SK-N-SH (cell line): ENCODE data around the gene HAO2. TPM values are rescaled to one million over a fixed set of nuclear protein-coding genes. Genes with fewer than 3 reads are reported as not detected.

ENCODE experiments used
- CTCF ChIA-PET: fragments of 300-600, 350-600 bp; formaldehyde crosslinking; extraction: SDS; loops from one replicate; lab custom pipeline; 2021; lab: Yijun Ruan, JAX
- POLR2A ChIA-PET: fragments of 350-600 bp; sonication (Branson Sonifier 250); formaldehyde crosslinking; extraction: SDS; loops from one replicate; lab custom pipeline; 2020; ENCODE audit warnings: antibody characterized with exemption, inconsistent platforms; lab: Yijun Ruan, JAX
- DNase-seq: peaks from one replicate; pipeline ENCODE4 v3.0.0; 2012
- H2AFZ ChIP-seq: fragments of 200-600 bp; sonication (generic); 2 replicates; pipeline ENCODE4 v1.8.1; 2016; ENCODE audit warnings: antibody characterized with exemption, mild to moderate bottlenecking, low read depth
- H3F3A ChIP-seq: fragments of 200-600 bp; sonication (generic); replicated peaks from 2 replicates; pipeline ENCODE3; 2016; ENCODE audit warnings: antibody characterized with exemption, mild to moderate bottlenecking; ENCODE audit not compliant: insufficient read depth
- H3K27ac ChIP-seq, 2 experiments: fragments of 200-500 bp in 1 of 2; fragments of 200-600 bp in 1 of 2; sonication (Bioruptor generic) in 1 of 2; sonication (generic), shearing (Covaris generic) in 1 of 2; 2 replicates each; pipeline versions ENCODE4 v1.5.1 to v1.6.1; 2014 to 2016; ENCODE audit warnings: low read depth in 2 of 2, inconsistent platforms in 1 of 2, low read length in 1 of 2, mild to moderate bottlenecking in 1 of 2, mixed read lengths in 1 of 2
- H3K27me3 ChIP-seq: fragments of 200-600 bp; sonication (generic), shearing (Covaris generic); 2 replicates; pipeline ENCODE4 v1.6.1; 2016; ENCODE audit warnings: mixed run types; ENCODE audit not compliant: insufficient read depth
- H3K36me3 ChIP-seq, 2 experiments: fragments of 200-500 bp in 1 of 2; fragments of 200-600 bp in 1 of 2; sonication (Bioruptor generic) in 1 of 2; sonication (generic) in 1 of 2; replicated peaks in 1 of 2; 2 replicates each; pipeline versions ENCODE3 to v1.5.1; 2014 to 2016; ENCODE audit warnings: low read length in 1 of 2, mild to moderate bottlenecking in 1 of 2; ENCODE audit not compliant: insufficient read depth in 2 of 2, control insufficient read depth in 1 of 2
- H3K4me1 ChIP-seq, 2 experiments: fragments of 200-500 bp in 1 of 2; fragments of 200-600 bp in 1 of 2; sonication (Bioruptor generic) in 1 of 2; sonication (generic), shearing (Covaris generic) in 1 of 2; 2 replicates each; pipeline versions ENCODE4 v1.5.1 to v1.6.1; 2014 to 2016; ENCODE audit warnings: low read depth in 1 of 2, low read length in 1 of 2, mixed run types in 1 of 2; ENCODE audit not compliant: insufficient read depth in 2 of 2, control insufficient read depth in 1 of 2
- H3K4me2 ChIP-seq: fragments of 200-600 bp; sonication (generic), shearing (Covaris generic); 2 replicates; pipeline ENCODE4 v1.6.1; 2017; ENCODE audit warnings: mixed run types
- H3K4me3 ChIP-seq, 2 experiments: fragments of 200-500 bp in 1 of 2; fragments of 200-600 bp in 1 of 2; sonication (Bioruptor generic) in 1 of 2; sonication (generic), shearing (Covaris generic) in 1 of 2; 2 replicates each; pipeline versions ENCODE4 v1.5.1 to v1.8.1; 2014 to 2016; ENCODE audit warnings: low read depth in 2 of 2, inconsistent platforms in 1 of 2, low read length in 1 of 2, mild to moderate bottlenecking in 1 of 2, mixed read lengths in 1 of 2, moderate library complexity in 1 of 2
- H3K79me2 ChIP-seq: fragments of 200-600 bp; sonication (generic); 2 replicates; pipeline ENCODE4 v1.8.1; 2017; ENCODE audit warnings: mild to moderate bottlenecking; ENCODE audit not compliant: insufficient read depth
- H3K9ac ChIP-seq: fragments of 200-600 bp; sonication (generic); 2 replicates; pipeline ENCODE4 v1.6.1; 2017; ENCODE audit warnings: mixed run types
- H3K9me2 ChIP-seq: fragments of 200-600 bp; sonication (generic); 2 replicates; pipeline ENCODE4 v1.6.1; 2017; ENCODE audit warnings: mixed run types
- H3K9me3 ChIP-seq: fragments of 200-600 bp; sonication (generic); 2 replicates; pipeline ENCODE4 v1.6.1; 2017; ENCODE audit warnings: mixed run types, mild to moderate bottlenecking, moderate library complexity
- H4K20me1 ChIP-seq: fragments of 200-600 bp; sonication (generic); 2 replicates; pipeline ENCODE4 v1.6.1; 2017; ENCODE audit warnings: mild to moderate bottlenecking, mixed run types; ENCODE audit not compliant: insufficient read depth
- ELF1 ChIP-seq: IDR thresholded peaks from 2 replicates; pipeline ENCODE4 v1.4.0; 2012
- FOSL2 ChIP-seq: IDR thresholded peaks from 2 replicates; pipeline ENCODE4 v1.4.0; 2012; ENCODE audit warnings: low read depth, mild to moderate bottlenecking, moderate library complexity, borderline replicate concordance
- NRF1 ChIP-seq: IDR thresholded peaks from 2 replicates; pipeline ENCODE4 v1.6.1; 2012; ENCODE audit warnings: low read depth, mild to moderate bottlenecking, low read length
- RCOR1 ChIP-seq: fragments of 150-350 bp; IDR thresholded peaks from 2 replicates; pipeline ENCODE4 v1.6.1; 2017; ENCODE audit warnings: antibody characterized with exemption, low read length
- SIN3A ChIP-seq: IDR thresholded peaks from 2 replicates; pipeline ENCODE4 v1.6.1; 2012; ENCODE audit warnings: low read depth, mild to moderate bottlenecking, low read length, moderate library complexity, borderline replicate concordance
- TCF12 ChIP-seq: IDR thresholded peaks from 2 replicates; pipeline ENCODE4 v1.4.0; 2012
- WGBS: methylation state at CpG from one replicate; pipeline ENCODE4 v1.1.6; 2017; ENCODE audit warnings: low lambda C conversion rate; 5-methylcytosine and 5-hydroxymethylcytosine counted together
- polyA plus RNA-seq, 3 experiments: library from polyadenylated mRNA; depleted of rRNA; stranded (reverse); fragments of >200 nt; gene quantifications; 2 replicates each; pipeline ENCODE4 v1.2.3, GENCODE V29; 2012
- TF ChIP-seq, protein P1 (sequence below): IDR thresholded peaks from 2 replicates; pipeline ENCODE4 v1.4.0; 2012; ENCODE audit warnings: low read depth, borderline replicate concordance
- TF ChIP-seq, protein P2 (sequence below): IDR thresholded peaks from 2 replicates; pipeline ENCODE4 v1.6.1; 2012; ENCODE audit warnings: mild to moderate bottlenecking, low read depth, low read length, moderate library complexity
- TF ChIP-seq, protein P3 (sequence below): IDR thresholded peaks from 2 replicates; pipeline ENCODE4 v1.4.0; 2012; ENCODE audit warnings: low read depth

The HAO2 gene
- polyA plus RNA-seq, 1 of the 3 experiments (the other 2 are of a cell fraction): not detected

- Histone ChIP-seq H3K79me2 (no peaks in the 10 kb centered on the region), H3F3A (no peaks in the 10 kb centered on the region), H3K9me2 (no peaks in the 10 kb centered on the region), H3K4me2 (no peak overlapping the region), H2AFZ (no peak overlapping the region), H3K4me1 (peaks cover 0 to 6% of the 10 kb centered on the region in 2 experiments; a peak in 1 of 4 replicates), H3K27me3 (peaks cover 9% of the 10 kb centered on the region; the same call in 1 of the 2 replicates), H3K27ac (no peak overlapping the region), H3K9me3 (no peaks in the 10 kb centered on the region), H4K20me1 (no peaks in the 10 kb centered on the region), H3K9ac (no peak overlapping the region), H3K4me3 (no peak overlapping the region), H3K36me3 (no peaks in the 10 kb centered on the region)
- TF ChIP-seq TCF12 (no peak), RCOR1 (no peak), FOSL2 (no peak), ELF1 (no peak), SIN3A (no peak)
- TF ChIP-seq, protein P1, sequence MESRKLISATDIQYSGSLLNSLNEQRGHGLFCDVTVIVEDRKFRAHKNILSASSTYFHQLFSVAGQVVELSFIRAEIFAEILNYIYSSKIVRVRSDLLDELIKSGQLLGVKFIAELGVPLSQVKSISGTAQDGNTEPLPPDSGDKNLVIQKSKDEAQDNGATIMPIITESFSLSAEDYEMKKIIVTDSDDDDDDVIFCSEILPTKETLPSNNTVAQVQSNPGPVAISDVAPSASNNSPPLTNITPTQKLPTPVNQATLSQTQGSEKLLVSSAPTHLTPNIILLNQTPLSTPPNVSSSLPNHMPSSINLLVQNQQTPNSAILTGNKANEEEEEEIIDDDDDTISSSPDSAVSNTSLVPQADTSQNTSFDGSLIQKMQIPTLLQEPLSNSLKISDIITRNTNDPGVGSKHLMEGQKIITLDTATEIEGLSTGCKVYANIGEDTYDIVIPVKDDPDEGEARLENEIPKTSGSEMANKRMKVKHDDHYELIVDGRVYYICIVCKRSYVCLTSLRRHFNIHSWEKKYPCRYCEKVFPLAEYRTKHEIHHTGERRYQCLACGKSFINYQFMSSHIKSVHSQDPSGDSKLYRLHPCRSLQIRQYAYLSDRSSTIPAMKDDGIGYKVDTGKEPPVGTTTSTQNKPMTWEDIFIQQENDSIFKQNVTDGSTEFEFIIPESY: no peak
- TF ChIP-seq, protein P2, sequence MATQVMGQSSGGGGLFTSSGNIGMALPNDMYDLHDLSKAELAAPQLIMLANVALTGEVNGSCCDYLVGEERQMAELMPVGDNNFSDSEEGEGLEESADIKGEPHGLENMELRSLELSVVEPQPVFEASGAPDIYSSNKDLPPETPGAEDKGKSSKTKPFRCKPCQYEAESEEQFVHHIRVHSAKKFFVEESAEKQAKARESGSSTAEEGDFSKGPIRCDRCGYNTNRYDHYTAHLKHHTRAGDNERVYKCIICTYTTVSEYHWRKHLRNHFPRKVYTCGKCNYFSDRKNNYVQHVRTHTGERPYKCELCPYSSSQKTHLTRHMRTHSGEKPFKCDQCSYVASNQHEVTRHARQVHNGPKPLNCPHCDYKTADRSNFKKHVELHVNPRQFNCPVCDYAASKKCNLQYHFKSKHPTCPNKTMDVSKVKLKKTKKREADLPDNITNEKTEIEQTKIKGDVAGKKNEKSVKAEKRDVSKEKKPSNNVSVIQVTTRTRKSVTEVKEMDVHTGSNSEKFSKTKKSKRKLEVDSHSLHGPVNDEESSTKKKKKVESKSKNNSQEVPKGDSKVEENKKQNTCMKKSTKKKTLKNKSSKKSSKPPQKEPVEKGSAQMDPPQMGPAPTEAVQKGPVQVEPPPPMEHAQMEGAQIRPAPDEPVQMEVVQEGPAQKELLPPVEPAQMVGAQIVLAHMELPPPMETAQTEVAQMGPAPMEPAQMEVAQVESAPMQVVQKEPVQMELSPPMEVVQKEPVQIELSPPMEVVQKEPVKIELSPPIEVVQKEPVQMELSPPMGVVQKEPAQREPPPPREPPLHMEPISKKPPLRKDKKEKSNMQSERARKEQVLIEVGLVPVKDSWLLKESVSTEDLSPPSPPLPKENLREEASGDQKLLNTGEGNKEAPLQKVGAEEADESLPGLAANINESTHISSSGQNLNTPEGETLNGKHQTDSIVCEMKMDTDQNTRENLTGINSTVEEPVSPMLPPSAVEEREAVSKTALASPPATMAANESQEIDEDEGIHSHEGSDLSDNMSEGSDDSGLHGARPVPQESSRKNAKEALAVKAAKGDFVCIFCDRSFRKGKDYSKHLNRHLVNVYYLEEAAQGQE: no peak
- 15% methylated on average over 1 of the region's 1 CpG for WGBS
- ChIA-PET POLR2A (no interaction called here), CTCF (interaction anchor here (1.4 to 1.8 kb wide), 2 partner anchors 13 to 49 kb away, joined by 3 to 6 read pairs; no protein-coding TSS in a partner anchor)
- DNase-seq: no peak
Measured at GRCh38 chr1:119324198-119324597, 44.4 kb upstream of the HAO2 start.

DNA sequence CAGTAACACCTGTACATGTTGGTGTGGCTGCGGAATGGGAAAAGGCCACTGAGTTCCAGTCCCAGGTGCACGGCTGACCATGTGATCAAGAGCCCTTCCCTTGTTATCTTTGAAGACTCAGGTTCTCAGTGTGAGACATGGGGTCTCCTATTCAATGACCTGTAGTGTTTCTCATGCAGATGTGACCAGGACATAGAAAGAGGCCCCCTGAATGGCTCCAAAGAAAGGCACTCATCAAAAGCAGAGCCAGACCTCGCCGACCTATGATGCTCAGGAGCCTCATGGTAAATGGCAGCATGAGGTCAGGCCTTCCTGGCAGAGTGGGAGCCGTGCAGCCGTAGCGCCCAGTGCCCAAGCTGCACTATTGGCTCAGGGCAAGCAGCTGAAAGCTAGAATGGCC is 42.3 kb upstream of the HAO2 start:
- Histone ChIP-seq H3K4me3 (no peak overlapping the region), H3K4me2 (no peak overlapping the region), H3F3A (no peaks in the 10 kb centered on the region), H3K9me3 (no peaks in the 10 kb centered on the region), H3K9ac (no peak overlapping the region), H3K27me3 (peaks cover 5% of the 10 kb centered on the region; the same call in 1 of the 2 replicates), H3K36me3 (no peaks in the 10 kb centered on the region), H2AFZ (no peak overlapping the region), H4K20me1 (no peaks in the 10 kb centered on the region), H3K9me2 (no peaks in the 10 kb centered on the region), H3K79me2 (no peaks in the 10 kb centered on the region), H3K4me1 (peaks cover 0 to 6% of the 10 kb centered on the region in 2 experiments; a peak in 2 of 4 replicates), H3K27ac (no peak overlapping the region)
- CTCF ChIA-PET: no interaction called here
- POLR2A ChIA-PET: no interaction called here
- TF ChIP-seq NRF1: no peak
- TF ChIP-seq, protein P3, sequence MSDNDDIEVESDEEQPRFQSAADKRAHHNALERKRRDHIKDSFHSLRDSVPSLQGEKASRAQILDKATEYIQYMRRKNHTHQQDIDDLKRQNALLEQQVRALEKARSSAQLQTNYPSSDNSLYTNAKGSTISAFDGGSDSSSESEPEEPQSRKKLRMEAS: no peak
- TF ChIP-seq TCF12: no peak
- TF ChIP-seq RCOR1: no peak
- no peak for DNase-seq
- 70% methylated on average over 6 of the region's 7 CpGs for WGBS
